HG03095 (cell line): ENCODE results near the gene MLC1.

Experiments used
- ATAC-seq: cut with Tn5 transposase; IDR thresholded peaks from one replicate; pipeline ENCODE4 v1.9.1; 2021; ENCODE audit warnings: moderate library complexity; ENCODE audit not compliant: unreplicated experiment

Gene MLC1

DNA sequence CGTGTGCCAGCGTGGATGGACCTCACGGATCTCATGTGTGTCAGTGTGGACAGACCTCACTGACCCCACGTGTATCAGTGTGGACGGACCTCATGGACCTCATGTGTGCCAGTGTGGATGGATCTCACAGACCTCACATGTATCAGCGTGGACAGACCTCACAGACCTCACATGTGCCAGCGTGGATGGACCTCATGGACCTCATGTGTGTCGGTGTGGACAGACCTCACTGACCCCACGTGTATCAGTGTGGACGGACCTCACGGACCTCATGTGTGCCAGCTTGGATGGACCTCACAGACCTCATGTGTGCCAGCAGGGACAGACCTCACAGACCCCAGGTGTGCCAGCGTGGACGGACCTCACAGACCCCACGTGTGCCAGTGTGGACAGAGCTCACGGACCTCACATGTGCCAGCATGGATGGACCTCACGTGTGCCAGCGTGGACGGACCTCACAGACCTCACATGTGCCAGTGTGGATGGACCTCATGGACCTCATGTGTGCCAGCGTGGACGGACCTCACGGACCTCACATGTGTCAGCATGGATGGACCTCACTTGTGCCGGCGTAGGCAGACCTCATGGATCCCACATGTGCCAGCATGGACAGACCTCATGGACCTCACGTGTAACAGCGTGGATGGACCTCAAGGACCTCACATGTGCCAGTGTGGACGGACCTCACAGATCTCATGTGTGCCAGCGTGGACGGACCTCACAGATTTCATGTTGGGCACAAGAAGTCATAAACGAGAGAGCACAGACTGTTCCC, 45.4 kb downstream of the MLC1 start:
- no peak for ATAC-seq

DNA sequence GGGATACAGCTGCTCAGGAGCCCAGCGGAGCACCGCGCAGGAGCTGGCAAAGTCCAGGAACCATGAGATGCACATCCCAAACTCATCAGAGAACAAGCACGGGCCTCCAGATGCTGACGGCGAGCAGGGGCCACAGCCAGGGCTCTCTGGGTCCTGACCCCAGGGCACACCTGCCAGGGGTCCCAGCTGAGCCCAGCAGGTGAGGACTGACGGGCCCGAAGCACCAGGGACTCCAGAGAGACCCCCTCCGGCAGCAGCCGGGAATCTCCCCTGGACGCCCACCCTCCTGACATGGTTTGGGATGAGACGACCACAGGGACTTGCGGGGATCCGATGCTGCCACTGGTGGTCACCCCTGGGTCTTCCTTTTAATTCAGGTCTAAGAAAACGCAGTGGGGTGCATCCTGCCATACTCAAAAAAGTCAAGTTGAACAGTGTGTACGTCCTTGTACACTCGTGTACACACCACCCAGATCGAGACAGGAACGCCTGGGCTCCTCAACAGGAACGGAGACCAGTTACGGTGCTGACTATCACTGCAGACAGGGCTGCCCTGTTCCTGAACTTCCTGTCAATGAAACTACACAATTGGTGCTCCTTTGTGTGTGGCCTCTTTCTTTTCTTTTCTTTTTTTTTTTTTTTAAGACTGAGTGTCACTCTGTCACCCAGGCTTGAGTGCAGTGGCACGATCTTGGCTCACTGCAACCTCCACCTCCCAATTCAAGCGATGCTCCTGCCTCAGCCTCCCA, 49.1 kb downstream of the MLC1 start:
- no peak for ATAC-seq

- no peak for ATAC-seq
These were observed 49.9 kb downstream of the MLC1 start for GRCh38 chr22:50035131-50035881.

DNA sequence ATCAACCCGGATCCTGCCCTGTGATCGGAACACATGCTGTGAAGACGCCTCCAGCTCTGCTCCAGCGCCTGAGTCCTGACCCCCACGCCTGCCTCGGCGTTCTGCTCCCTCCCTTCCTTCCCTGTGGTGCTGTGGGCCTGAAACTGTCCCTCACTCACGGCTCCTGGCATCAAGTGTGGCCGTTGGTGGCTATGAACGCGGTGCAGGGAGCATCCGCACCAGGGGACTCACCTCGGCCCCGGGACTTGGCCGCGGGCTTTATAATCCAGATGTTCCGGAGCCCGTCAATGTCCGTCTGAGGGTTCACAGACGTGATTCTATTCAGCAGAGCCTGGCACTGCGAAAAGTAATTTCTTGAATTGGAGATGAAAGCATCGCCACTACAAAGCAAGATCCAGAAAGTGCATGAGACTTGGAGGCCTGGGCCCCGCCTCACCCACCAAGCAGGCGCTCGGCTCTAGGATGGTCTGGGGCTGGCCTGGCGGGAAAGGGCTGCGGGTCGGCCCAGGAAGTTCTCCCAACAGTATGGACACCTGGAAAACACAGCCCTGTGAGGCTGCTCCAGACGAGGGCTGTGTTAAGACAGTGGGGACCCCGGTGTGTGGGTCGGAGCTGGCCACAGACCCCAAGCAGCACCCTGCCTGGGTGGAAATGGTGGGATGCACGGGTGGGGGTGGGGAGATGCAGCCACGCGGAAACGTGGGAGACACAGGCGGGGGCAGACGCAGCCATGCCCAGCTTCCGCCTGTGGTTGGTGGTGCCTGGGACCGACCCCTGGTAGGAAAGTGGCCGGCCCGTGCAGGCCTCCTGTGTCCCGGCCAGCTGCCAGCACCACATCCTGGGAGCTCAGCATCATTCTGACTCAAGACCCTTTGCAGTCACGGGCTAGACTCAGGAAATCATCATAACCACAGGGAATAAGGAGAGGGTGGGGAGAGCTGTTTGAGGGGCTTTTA, 50.8 kb downstream of the MLC1 start:
- no peak for ATAC-seq

GRCh38 chr22:50032941-50033601, 52.2 kb downstream of the MLC1 start:
- no peak for ATAC-seq

GRCh38 chr22:50032109-50032871, 52.9 kb downstream of the MLC1 start:
- ATAC-seq: no peak

- ATAC-seq: no peak
These were observed 53.8 kb downstream of the MLC1 start for GRCh38 chr22:50031189-50032091.

DNA sequence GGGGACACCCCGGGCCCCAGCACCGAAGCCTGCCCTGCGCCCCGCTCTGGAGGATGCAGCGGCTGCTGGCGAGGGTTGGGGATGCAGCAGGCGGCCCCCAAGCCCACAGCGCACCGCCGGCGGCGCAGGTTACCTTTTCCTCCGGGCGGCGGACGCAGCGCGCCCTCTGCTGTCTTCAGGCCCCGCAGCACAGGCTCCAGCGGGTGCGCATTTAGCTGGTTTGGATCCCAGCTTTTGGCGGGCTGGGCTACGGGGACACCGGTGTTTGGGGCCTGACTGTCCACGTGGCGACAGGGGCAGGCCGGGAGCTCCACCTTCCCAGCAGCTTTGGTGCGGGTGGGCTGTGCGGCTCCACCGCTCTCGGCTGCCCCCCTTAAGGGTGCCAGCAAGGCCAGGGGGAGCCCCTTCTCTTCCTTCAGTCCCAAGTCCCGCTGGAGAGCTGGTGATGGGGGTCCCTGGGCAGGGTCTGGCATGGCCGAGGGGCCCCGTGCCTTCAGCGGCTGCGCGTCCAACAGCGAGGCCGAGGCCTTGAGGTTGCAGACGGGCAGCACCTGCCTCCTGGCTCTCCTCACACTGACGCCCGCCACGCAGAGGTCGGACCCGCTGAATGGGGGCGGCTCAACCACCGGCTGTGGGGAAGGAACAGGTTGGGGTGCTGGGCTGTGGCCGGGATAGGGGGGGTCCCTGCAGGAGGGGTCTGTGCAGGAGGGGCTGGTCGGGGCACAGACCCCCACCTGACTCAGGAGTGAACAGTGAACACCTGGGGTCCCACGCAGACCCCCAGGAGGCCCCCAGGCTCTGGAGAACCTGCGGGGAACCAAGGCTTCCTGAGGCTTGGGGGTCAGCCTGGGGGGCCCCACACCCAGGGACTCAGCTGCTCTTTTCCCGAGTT, 54.7 kb downstream of the MLC1 start:
- ATAC-seq: peak; percentile 83

GRCh38 chr22:50027639-50028537, 57.3 kb downstream of the MLC1 start:
- ATAC-seq: no peak

DNA sequence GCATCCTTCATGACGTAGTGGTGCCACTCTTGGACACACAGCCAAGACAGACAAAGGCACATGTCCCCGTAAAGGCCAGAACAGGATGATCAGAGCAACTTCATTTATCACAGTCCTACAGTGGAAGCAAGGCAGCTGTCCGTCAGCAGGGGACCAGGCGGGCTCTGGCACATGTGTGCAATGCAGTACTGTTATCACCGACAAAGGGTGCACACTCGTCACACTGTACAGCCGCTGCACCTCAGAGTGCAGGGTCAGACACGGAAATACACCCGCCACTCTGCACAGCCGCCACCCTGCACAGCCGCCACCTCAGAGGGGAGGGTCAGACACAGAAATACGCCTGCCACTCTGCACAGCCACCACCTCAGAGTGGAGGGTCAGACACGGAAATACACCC, 59.2 kb downstream of the MLC1 start:
- ATAC-seq: no peak

- no peak for ATAC-seq
These were observed 62.9 kb downstream of the MLC1 start for GRCh38 chr22:50022171-50022819.

DNA sequence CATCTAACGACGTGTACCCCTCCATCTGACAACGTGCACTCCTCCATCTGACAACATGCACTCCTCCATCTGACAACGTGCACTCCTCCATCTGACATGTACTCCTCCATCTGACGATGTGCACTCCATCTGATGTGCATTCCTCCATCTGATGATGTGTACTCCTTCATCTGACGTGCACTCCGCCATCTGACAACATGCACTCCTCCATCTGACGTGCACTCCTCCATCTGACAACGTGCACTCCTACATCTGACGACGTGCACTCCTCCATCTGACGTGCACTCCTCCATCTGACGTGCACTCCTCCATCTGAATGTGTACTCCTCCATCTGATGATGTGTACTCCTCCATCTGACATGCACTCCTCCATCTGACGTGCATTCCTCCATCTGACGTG, 64.6 kb downstream of the MLC1 start:
- ATAC-seq: no peak

DNA sequence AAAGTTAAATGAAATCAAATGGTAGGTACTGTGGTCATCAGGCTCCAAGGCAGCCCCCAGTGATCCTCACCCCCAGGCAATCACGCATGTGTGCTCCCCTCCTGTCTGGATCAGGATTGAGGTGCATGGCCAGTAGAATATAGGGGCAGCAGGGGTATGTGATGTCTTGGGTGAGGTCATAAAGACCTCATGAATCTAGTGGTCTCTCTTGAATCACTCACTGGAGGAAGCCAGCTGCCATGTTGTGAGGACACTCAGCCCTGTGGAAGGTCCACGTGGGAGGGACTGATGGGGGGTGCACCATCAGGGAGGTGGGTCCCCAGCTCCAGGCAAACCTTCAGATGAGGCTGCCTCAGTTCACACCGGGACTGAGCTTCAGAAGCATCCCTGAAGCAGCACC, 65.9 kb downstream of the MLC1 start:
- ATAC-seq: no peak

DNA sequence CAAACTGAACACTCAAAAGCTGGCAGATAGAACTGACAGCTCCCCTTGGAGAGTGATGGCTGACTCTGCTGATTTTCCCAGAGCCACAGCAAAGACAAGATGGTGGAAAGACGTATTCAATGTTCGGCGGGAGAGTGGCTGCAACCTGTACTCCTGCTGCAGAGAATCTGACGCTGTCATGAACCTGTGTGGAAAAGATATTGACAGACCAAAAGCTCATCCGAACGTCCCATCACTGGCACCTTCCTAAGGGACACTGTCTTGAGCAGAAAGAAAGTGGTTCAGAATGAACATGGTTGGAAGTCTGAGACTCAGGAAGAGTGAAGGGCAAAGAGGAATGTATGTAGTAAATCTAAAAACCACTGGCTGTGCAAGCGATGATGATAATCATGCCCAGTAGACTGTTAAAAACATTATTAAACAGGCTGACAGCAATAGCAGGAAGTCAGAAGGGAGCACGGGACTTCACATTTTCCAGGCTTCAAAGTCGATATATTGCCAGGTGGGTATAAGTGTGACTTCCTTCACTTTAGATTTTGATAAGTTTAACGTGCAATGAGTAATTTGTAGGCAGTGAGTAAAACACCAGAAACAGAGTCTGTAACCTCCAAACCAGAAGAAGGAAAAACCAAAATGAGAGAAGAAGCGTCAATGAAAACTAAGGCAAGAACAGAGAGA, 66.5 kb downstream of the MLC1 start:
- ATAC-seq: no peak

GRCh38 chr22:50017701-50018224, 67.5 kb downstream of the MLC1 start:
- ATAC-seq: no peak
